ENCODE measurements around the gene BMAL1. TPM values are rescaled to one million over a fixed set of nuclear protein-coding genes. Genes with fewer than 3 reads are reported as not detected.
A peak's percentile ranks its signal among the peaks of the same experiment; 100 is the strongest.

Gene BMAL1
- total RNA-seq, 1 experiment from 2014 or later: 3.3 TPM

- no peaks in the 10 kb centered on the region for H3K9me3 Mint-ChIP-seq
Observed at GRCh38 chr11:13313005-13313819, 35.6 kb downstream of the BMAL1 start.

More at GRCh38 chr11:13313005-13313819, 35.6 kb downstream of the BMAL1 start:
- TF ChIP-seq CTCF (conservative IDR thresholded peaks at IDR 0.05): no peak
- Histone ChIP-seq H3K14ac (ENCODE audit: insufficient read depth, low read length) (no peak overlapping the region), H3K79me2 (ENCODE audit: insufficient read depth, low read length) (no peaks in the 10 kb centered on the region), H4K20me1 (ENCODE audit: control insufficient read depth, insufficient read depth, insufficient read length) (no peaks in the 10 kb centered on the region), H2AFZ (ENCODE audit: low read length) (no peak overlapping the region), H3K9ac (ENCODE audit: extremely low read depth, insufficient read length, low read length) (no peak overlapping the region), H4K91ac (ENCODE audit: insufficient read length, low read depth, low read length) (no peak overlapping the region), H3K79me1 (ENCODE audit: insufficient read depth, low read depth, low read length, poor library complexity, severe bottlenecking) (no peaks in the 10 kb centered on the region), H3K23ac (ENCODE audit: insufficient read length, low read depth, low read length) (no peak overlapping the region), H2BK15ac (ENCODE audit: low read depth, low read length) (no peak overlapping the region), H3K27ac (ENCODE audit: insufficient read length, low read depth, low read length) (no peak overlapping the region), H3K9me3 (ENCODE audit: control insufficient read depth, low read depth, low read length) (no peaks in the 10 kb centered on the region), H2BK5ac (ENCODE audit: insufficient read length, low read length) (no peak overlapping the region), H3T11ph (ENCODE audit: low read length) (no peak overlapping the region), H3K23me2 (ENCODE audit: insufficient read length, low read depth, low read length, poor library complexity, severe bottlenecking) (no peaks in the 10 kb centered on the region), H4K8ac (replicated peaks; ENCODE audit: insufficient read length, low read depth, low read length) (no peak overlapping the region), H2BK20ac (ENCODE audit: low read depth, low read length, poor library complexity, severe bottlenecking) (no peak overlapping the region), H3K56ac (ENCODE audit: insufficient read length, low read depth, low read length) (no peak overlapping the region), H3K4me1 (ENCODE audit: insufficient read depth, low read length) (peaks cover 6% of the 10 kb centered on the region; the same call in 1 of the 2 replicates), H3K4ac (ENCODE audit: low read depth, low read length) (no peak overlapping the region), H4K5ac (ENCODE audit: insufficient read length, low read depth, low read length) (no peak overlapping the region), H2BK12ac (ENCODE audit: insufficient read length, low read depth, low read length) (no peak overlapping the region), H2BK120ac (ENCODE audit: low read depth, low read length, poor library complexity, severe bottlenecking) (no peak overlapping the region), H3K4me2 (ENCODE audit: insufficient read depth, insufficient read length, low read length) (no peak overlapping the region), H3K18ac (ENCODE audit: insufficient read length, low read depth, low read length) (no peak overlapping the region), H3K27me3 (ENCODE audit: insufficient read depth, low read length) (no peaks in the 10 kb centered on the region), H2AK5ac (ENCODE audit: insufficient read length, low read length) (no peak overlapping the region)
- Mint-ChIP-seq H3K36me3 (ENCODE audit: insufficient read depth in 1 of 3, low read depth in 3 of 3) (no peaks in the 10 kb centered on the region; a peak in 1 of 7 replicates), H3K4me3 (no peak overlapping the region), H3K4me1 (peaks cover 23 to 33% of the 10 kb centered on the region in 2 experiments), H3K27ac (peak overlapping the region in 1 of 3 experiments; percentile 4; a peak in 1 of 7 replicates), H3K27me3 (ENCODE audit: low read depth) (peaks cover 4% of the 10 kb centered on the region; the same call in 1 of the 2 replicates)
- no peak for DNase-seq
- no CpG with 5 or more reads among the region's 16 CpGs for WGBS (ENCODE audit: extremely low coverage, insufficient read length, low lambda C conversion rate)
